Neural progenitor cell (in vitro differentiated cells): ENCODE measurements around the gene CIC.

ENCODE experiments used
- CTCF ChIP-seq: fragments of 200-600 bp; sonication (generic); IDR thresholded peaks from 2 replicates; pipeline ENCODE4 v1.5.1; 2017; ENCODE audit warnings: antibody characterized with exemption, mild to moderate bottlenecking
- EZH2 ChIP-seq: fragments of 200-600 bp; sonication (generic); IDR thresholded peaks from 2 replicates; pipeline ENCODE4 v1.6.1; 2017; ENCODE audit warnings: antibody characterized with exemption, mild to moderate bottlenecking, moderate library complexity

DNA sequence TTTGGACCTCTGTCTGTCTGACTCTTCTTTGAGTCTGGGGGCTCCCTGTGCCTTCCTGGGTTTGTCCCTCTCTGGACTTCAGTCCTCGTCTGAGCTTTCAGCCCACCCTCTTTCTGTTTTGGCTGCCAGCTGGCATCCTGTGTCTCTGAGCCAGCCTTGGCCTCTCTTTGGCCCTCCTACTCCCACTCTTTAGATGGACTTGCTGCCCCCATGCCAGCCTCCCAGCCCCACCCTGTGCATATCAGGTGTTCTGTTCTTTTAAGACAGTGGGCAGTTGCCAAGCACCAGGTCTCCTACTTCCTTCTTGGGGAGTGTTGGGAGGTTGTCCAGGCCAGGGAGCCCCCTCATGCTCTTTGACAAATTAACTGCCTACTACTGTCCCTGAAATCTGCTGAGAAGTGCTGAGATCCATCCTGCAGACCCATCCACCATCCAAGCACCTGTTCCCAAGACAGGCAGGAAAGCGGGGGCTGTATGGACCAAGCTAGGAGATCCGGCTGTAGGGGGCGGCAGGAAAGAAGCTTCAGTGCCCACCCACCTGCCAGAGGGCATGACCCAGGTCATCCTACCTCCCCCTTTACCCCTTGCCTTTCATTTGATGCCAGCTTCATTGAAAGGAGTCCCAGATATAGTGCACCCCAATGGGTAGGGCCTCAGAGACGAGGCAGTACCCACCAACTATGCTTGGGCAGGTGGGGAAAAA is 9.6 kb downstream of the CIC start:
- TF ChIP-seq CTCF (no peak), EZH2 (no peak)
